ENCODE results near the gene INTS14. TPM values are rescaled to one million over a fixed set of nuclear protein-coding genes. Genes with fewer than 3 reads are reported as not detected.
"Not testable (repeated sequence)": the region's sequence is repeated elsewhere in the genome, so short reads cannot be mapped to it uniquely, and the experiment has no call there.

Gene INTS14
- total RNA-seq, 2 donors from 2014 or later: 48.5 to 55.4 TPM

GRCh38 chr15:65561934-65562333, 49.0 kb downstream of the INTS14 start:
- Mint-ChIP-seq H3K27ac (no peak overlapping the region), H3K36me3 (peaks cover 16 to 19% of the 10 kb centered on the region in 2 donors)

GRCh38 chr15:65559941-65560340, 51.0 kb downstream of the INTS14 start:
- ATAC-seq (no peak), DNase-seq (ENCODE audit: low spot score in 2 of 2) (no peak)
- no peaks in the 10 kb centered on the region for H3K9me3 Mint-ChIP-seq
- H3K27ac Mint-ChIP-seq: peak overlapping the region in 1 of 2 donors; percentile 9
- H3K36me3 Mint-ChIP-seq: peaks cover 11 to 18% of the 10 kb centered on the region in 2 donors

More at GRCh38 chr15:65561934-65562333, 49.0 kb downstream of the INTS14 start:
- H3K9me3 Mint-ChIP-seq: no peaks in the 10 kb centered on the region
- DNase-seq (ENCODE audit: low spot score in 2 of 2) (no peak), ATAC-seq (no peak)

GRCh38 chr15:65558997-65559760, 51.8 kb downstream of the INTS14 start:
- DNase-seq (ENCODE audit: low spot score in 2 of 2) (no peak), ATAC-seq (no peak)
- no peaks in the 10 kb centered on the region for H3K9me3 Mint-ChIP-seq
- H3K36me3 Mint-ChIP-seq: peaks cover 8 to 14% of the 10 kb centered on the region in 2 donors
- peak overlapping the region in 1 of 2 donors; percentile 86 for H3K27ac Mint-ChIP-seq

GRCh38 chr15:65558336-65558735, 52.6 kb downstream of the INTS14 start:
- Mint-ChIP-seq H3K36me3 (peaks cover 5 to 10% of the 10 kb centered on the region in 2 donors), H3K9me3 (no peaks in the 10 kb centered on the region), H3K27ac (no peak overlapping the region)
- no peak for ATAC-seq
- no peak for DNase-seq (ENCODE audit: low spot score in 2 of 2)

GRCh38 chr15:65556622-65557021, 54.3 kb downstream of the INTS14 start:
- Mint-ChIP-seq H3K9me3 (no peaks in the 10 kb centered on the region), H3K27ac (peak overlapping the region in 1 of 2 donors; percentile 57), H3K36me3 (peaks cover 2 to 7% of the 10 kb centered on the region in 2 donors)
- DNase-seq (ENCODE audit: low spot score in 2 of 2) (no peak), ATAC-seq (no peak)

- Mint-ChIP-seq H3K36me3 (peaks cover 0 to 4% of the 10 kb centered on the region in 2 donors), H3K27ac (peak overlapping the region in 1 of 2 donors; percentile 23), H3K9me3 (no peaks in the 10 kb centered on the region)
- ATAC-seq: no peak
- no peak for DNase-seq (ENCODE audit: low spot score in 2 of 2)
These were observed 57.2 kb downstream of the INTS14 start for GRCh38 chr15:65553691-65554090.

- not testable (repeated sequence) for ATAC-seq; DNase-seq (ENCODE audit: low spot score in 2 of 2); H3K9me3 Mint-ChIP-seq; H3K36me3 Mint-ChIP-seq; H3K27ac Mint-ChIP-seq
These were observed 58.1 kb downstream of the INTS14 start for GRCh38 chr15:65552851-65553250.

GRCh38 chr15:65551183-65551582, 59.7 kb downstream of the INTS14 start:
- Mint-ChIP-seq H3K36me3 (peaks cover 0 to 1% of the 10 kb centered on the region in 2 donors), H3K9me3 (no peaks in the 10 kb centered on the region), H3K27ac (no peak overlapping the region)
- no peak for ATAC-seq
- no peak for DNase-seq (ENCODE audit: low spot score in 2 of 2)

GRCh38 chr15:65550681-65551098, 60.2 kb downstream of the INTS14 start:
- Mint-ChIP-seq H3K36me3 (no peaks in the 10 kb centered on the region), H3K9me3 (no peaks in the 10 kb centered on the region), H3K27ac (peak overlapping the region in 1 of 2 donors; percentile 13)
- DNase-seq (ENCODE audit: low spot score in 2 of 2) (no peak), ATAC-seq (peak in 1 of 2 donors; percentile 61)

GRCh38 chr15:65549288-65549687, 61.6 kb downstream of the INTS14 start:
- DNase-seq (ENCODE audit: low spot score in 2 of 2); ATAC-seq; H3K27ac Mint-ChIP-seq; H3K9me3 Mint-ChIP-seq; H3K36me3 Mint-ChIP-seq: not testable (repeated sequence)

- ATAC-seq (no peak), DNase-seq (ENCODE audit: low spot score in 2 of 2) (no peak)
- H3K27ac Mint-ChIP-seq: no peak overlapping the region
- H3K36me3 Mint-ChIP-seq: no peaks in the 10 kb centered on the region
- no peaks in the 10 kb centered on the region for H3K9me3 Mint-ChIP-seq
These were observed 63.1 kb downstream of the INTS14 start for GRCh38 chr15:65547841-65548240.

- Mint-ChIP-seq H3K36me3 (no peaks in the 10 kb centered on the region), H3K9me3 (no peaks in the 10 kb centered on the region), H3K27ac (no peak overlapping the region)
- no peak for ATAC-seq
- DNase-seq (ENCODE audit: low spot score in 2 of 2): no peak
These were observed 69.6 kb downstream of the INTS14 start for GRCh38 chr15:65541231-65541820.

GRCh38 chr15:65540314-65540713, 70.6 kb downstream of the INTS14 start:
- Mint-ChIP-seq H3K36me3 (no peaks in the 10 kb centered on the region), H3K9me3 (no peaks in the 10 kb centered on the region), H3K27ac (no peak overlapping the region)
- ATAC-seq (no peak), DNase-seq (ENCODE audit: low spot score in 2 of 2) (no peak)

- Mint-ChIP-seq H3K27ac (no peak overlapping the region), H3K36me3 (no peaks in the 10 kb centered on the region), H3K9me3 (no peaks in the 10 kb centered on the region)
- DNase-seq (ENCODE audit: low spot score in 2 of 2) (no peak), ATAC-seq (no peak)
These were observed 75.7 kb downstream of the INTS14 start for GRCh38 chr15:65535192-65535591.

GRCh38 chr15:65533057-65533756, 77.7 kb downstream of the INTS14 start:
- ATAC-seq (peak in 1 of 2 donors; percentile 12), DNase-seq (ENCODE audit: low spot score in 2 of 2) (no peak)
- Mint-ChIP-seq H3K27ac (no peak overlapping the region), H3K36me3 (no peaks in the 10 kb centered on the region), H3K9me3 (no peaks in the 10 kb centered on the region)

- ATAC-seq: peak in 1 of 2 donors; percentile 51
These were observed 78.2 kb downstream of the INTS14 start for GRCh38 chr15:65532738-65533051.

More at GRCh38 chr15:65532738-65533051, 78.2 kb downstream of the INTS14 start:
- no peak for DNase-seq (ENCODE audit: low spot score in 2 of 2)
- H3K36me3 Mint-ChIP-seq: no peaks in the 10 kb centered on the region
- no peak overlapping the region for H3K27ac Mint-ChIP-seq
- no peaks in the 10 kb centered on the region for H3K9me3 Mint-ChIP-seq

All from activated naive CD4-positive, alpha-beta T cell treated with anti-CD3 and anti-CD28 coated beads, Interleukin-2, amount 50 U/mL, for 72 hours (primary cell).